ENCODE results near the gene RIPK4. TPM values are rescaled to one million over a fixed set of nuclear protein-coding genes. Genes with fewer than 3 reads are reported as not detected.

RIPK4 gene
- total and polyA plus RNA-seq, 2 of the 13 experiments (the other 11 are each of a cell fraction or from before 2014, with no cell fraction given): 3.1 to 4.9 TPM

GRCh38 chr21:41755258-41755933 is 11.5 kb downstream of the RIPK4 start (continued):
- TF ChIP-seq ZNF687 (CRISPR knock-in tag; IDR thresholded peaks at IDR 0.05): no peak
- no peak for TF ChIP-seq FOSL1 (CRISPR knock-in tag; IDR thresholded peaks at IDR 0.05; ENCODE audit: borderline replicate concordance)
- TF ChIP-seq MYC (CRISPR knock-in tag; IDR thresholded peaks at IDR 0.05; ENCODE audit: borderline replicate concordance): no peak
- no peak for TF ChIP-seq ZNF317 (CRISPR knock-in tag; IDR thresholded peaks at IDR 0.05)
- TF ChIP-seq BCLAF1 (IDR thresholded peaks at IDR 0.05): no peak
- TF ChIP-seq ZNF614 (CRISPR knock-in tag; IDR thresholded peaks at IDR 0.05; ENCODE audit: borderline replicate concordance): no peak
- no peak for TF ChIP-seq NR2C2 (CRISPR knock-in tag; IDR thresholded peaks at IDR 0.05; ENCODE audit: borderline replicate concordance)
- TF ChIP-seq SATB2 (CRISPR knock-in tag; IDR thresholded peaks at IDR 0.05): no peak
- TF ChIP-seq BORCS8-MEF2B (CRISPR knock-in tag; IDR thresholded peaks at IDR 0.05): no peak
- TF ChIP-seq ZNF572 (CRISPR knock-in tag; IDR thresholded peaks at IDR 0.05): no peak
